Smooth muscle cell (in vitro differentiated cells): ENCODE results near the gene SMYD3. TPM values are rescaled to one million over a fixed set of nuclear protein-coding genes. Genes with fewer than 3 reads are reported as not detected.

Experiments
- DNase-seq: peaks from one replicate; lab custom pipeline; 2025; ENCODE audit not compliant: unreplicated experiment; lab: John Stamatoyannopoulos, UW
- H2AFZ ChIP-seq: fragments of 200-600 bp; sonication (generic); 2 replicates; pipeline ENCODE4 v1.6.0; 2016; ENCODE audit warnings: antibody characterized with exemption, low read depth, mild to moderate bottlenecking
- H3F3A ChIP-seq: fragments of 200-600 bp; sonication (generic); 2 replicates; pipeline ENCODE4 v1.6.0; 2017; ENCODE audit warnings: antibody characterized with exemption, low read depth
- H3K27ac ChIP-seq: fragments of 200-600 bp; sonication (generic); 2 replicates; pipeline ENCODE4 v1.5.1; 2016; ENCODE audit warnings: low read depth, mild to moderate bottlenecking
- H3K27me3 ChIP-seq: fragments of 200-600 bp; sonication (generic); 2 replicates; pipeline ENCODE4 v1.6.1; 2016; ENCODE audit warnings: low read depth, mild to moderate bottlenecking
- H3K36me3 ChIP-seq: fragments of 200-600 bp; sonication (generic); 2 replicates; pipeline ENCODE4 v1.5.1; 2016; ENCODE audit warnings: low read depth
- H3K4me1 ChIP-seq: fragments of 200-600 bp; sonication (generic); 2 replicates; pipeline ENCODE4 v1.5.1; 2016; ENCODE audit warnings: low read depth
- H3K4me2 ChIP-seq: fragments of 200-600 bp; sonication (generic); 2 replicates; pipeline ENCODE4 v1.6.0; 2016; ENCODE audit warnings: mild to moderate bottlenecking
- H3K4me3 ChIP-seq: fragments of 200-600 bp; sonication (generic); 2 replicates; pipeline ENCODE4 v1.5.1; 2016; ENCODE audit warnings: mild to moderate bottlenecking
- H3K79me2 ChIP-seq: fragments of 200-600 bp; sonication (generic); 2 replicates; pipeline ENCODE4 v1.6.0; 2016; ENCODE audit warnings: low read depth, mild to moderate bottlenecking
- H3K9ac ChIP-seq: fragments of 200-600 bp; sonication (generic); 2 replicates; pipeline ENCODE4 v1.6.0; 2016; ENCODE audit warnings: low read depth
- H3K9me3 ChIP-seq: fragments of 200-600 bp; sonication (generic); replicated peaks from 2 replicates; pipeline ENCODE4 v1.5.1; 2016; ENCODE audit warnings: low read depth
- H4K20me1 ChIP-seq: fragments of 200-600 bp; sonication (generic); 2 replicates; pipeline ENCODE4 v1.6.0; 2016; ENCODE audit warnings: low read depth
- CTCF ChIP-seq: fragments of 200-600 bp; sonication (generic); IDR thresholded peaks from 2 replicates; pipeline ENCODE4 v1.5.1; 2017; ENCODE audit warnings: borderline replicate concordance, mild to moderate bottlenecking, antibody characterized with exemption; ENCODE audit not compliant: insufficient read depth, poor library complexity, severe bottlenecking
- WGBS: methylation state at CpG from one replicate; pipeline ENCODE4 v1.1.7; 2016; ENCODE audit warnings: low lambda C conversion rate; 5-methylcytosine and 5-hydroxymethylcytosine counted together
- polyA plus RNA-seq: library from polyadenylated mRNA; unstranded; fragments of >200 nt; fragmentation: Nextera tagmentation; extraction: Ambion mirVana; gene quantifications from 2 replicates; pipeline ENCODE4 v1.2.1, GENCODE V29; 2016
- total RNA-seq: library from RNA; depleted of rRNA; stranded (reverse); fragments of >200 nt; gene quantifications from 2 replicates; pipeline ENCODE4 v1.2.3, GENCODE V29; 2014

SMYD3 gene
- total and polyA plus RNA-seq, 2 experiments from 2014 or later: 162 to 301 TPM

GRCh38 chr1:245957427-245957826, 549.7 kb downstream of the SMYD3 start:
- peak overlapping the region; percentile 73 for H3K27ac ChIP-seq
- no peaks in the 10 kb centered on the region for H4K20me1 ChIP-seq
- H3K36me3 ChIP-seq: no peaks in the 10 kb centered on the region
- WGBS: 75% methylated on average over 7 of the region's 7 CpGs
- no peak for TF ChIP-seq CTCF
- no peak overlapping the region for H3K4me3 ChIP-seq
- H3K9me3 ChIP-seq: no peaks in the 10 kb centered on the region
- H3K79me2 ChIP-seq: peaks cover 25% of the 10 kb centered on the region
- no peak for DNase-seq
- peaks cover 16% of the 10 kb centered on the region for H3F3A ChIP-seq
- H3K4me2 ChIP-seq: peak overlapping the region; percentile 29
- H2AFZ ChIP-seq: no peak overlapping the region
- H3K27me3 ChIP-seq: no peaks in the 10 kb centered on the region
- H3K9ac ChIP-seq: no peak overlapping the region
- H3K4me1 ChIP-seq: peaks cover 8% of the 10 kb centered on the region

- no peak for TF ChIP-seq CTCF
- H3K79me2 ChIP-seq: peaks cover 27% of the 10 kb centered on the region
- H2AFZ ChIP-seq: no peak overlapping the region
- no peaks in the 10 kb centered on the region for H3K9me3 ChIP-seq
- peaks cover 14% of the 10 kb centered on the region for H3K4me1 ChIP-seq
- 39% methylated on average over 4 of the region's 4 CpGs for WGBS
- H3K9ac ChIP-seq: no peak overlapping the region
- H3K36me3 ChIP-seq: no peaks in the 10 kb centered on the region
- no peak overlapping the region for H3K4me2 ChIP-seq
- peak overlapping the region; percentile 73 for H3K27ac ChIP-seq
- DNase-seq: no peak
- peaks cover 16% of the 10 kb centered on the region for H3F3A ChIP-seq
- H3K4me3 ChIP-seq: no peak overlapping the region
- no peaks in the 10 kb centered on the region for H3K27me3 ChIP-seq
- no peaks in the 10 kb centered on the region for H4K20me1 ChIP-seq
Observed at GRCh38 chr1:245956225-245956624, 550.9 kb downstream of the SMYD3 start.

DNA sequence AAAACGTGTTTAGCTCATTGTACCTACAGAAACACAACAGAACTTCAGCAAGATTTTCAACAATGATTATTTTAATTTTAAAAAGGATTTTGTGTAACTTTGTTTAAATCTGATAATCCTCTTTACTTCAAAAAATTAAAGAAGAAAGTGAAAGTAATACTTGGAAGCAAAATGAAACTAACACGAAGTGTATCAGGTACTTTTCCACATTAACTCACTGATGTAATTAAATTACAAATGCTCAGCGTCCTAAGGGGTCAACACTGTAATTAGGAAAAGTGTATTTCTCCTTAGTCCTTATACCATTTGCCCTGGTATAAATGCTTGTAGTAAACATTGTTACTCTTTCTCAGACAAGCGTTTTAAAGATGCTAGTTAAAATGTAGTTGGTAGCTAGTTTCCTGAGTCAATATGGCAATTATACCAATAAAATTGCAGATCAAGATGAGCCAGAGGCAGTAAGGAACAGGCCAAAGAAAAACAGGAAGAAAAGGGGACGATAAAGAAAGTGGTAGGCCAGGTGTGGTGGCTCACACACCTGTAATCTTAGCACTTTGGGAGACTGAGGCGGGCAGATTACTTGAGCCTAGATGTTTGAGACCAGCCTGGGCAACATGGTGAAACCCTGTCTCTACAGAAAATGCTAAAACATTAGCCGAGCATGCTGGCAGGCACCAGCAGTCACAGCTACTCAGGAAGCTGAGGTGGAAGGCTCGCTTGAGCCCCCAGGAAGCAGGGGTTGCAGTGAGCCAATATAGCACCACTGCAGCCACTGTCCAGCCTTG, 553.0 kb downstream of the SMYD3 start:
- H3K79me2 ChIP-seq: peaks cover 19% of the 10 kb centered on the region
- H3K27ac ChIP-seq: peak overlapping the region; percentile 82
- peak overlapping the region; percentile 51 for H3K9ac ChIP-seq
- DNase-seq: no peak
- H3K36me3 ChIP-seq: no peaks in the 10 kb centered on the region
- WGBS: 77% methylated on average over 8 of the region's 8 CpGs
- H3K4me2 ChIP-seq: peak overlapping the region; percentile 71
- no peak overlapping the region for H2AFZ ChIP-seq
- peaks cover 14% of the 10 kb centered on the region for H3K4me1 ChIP-seq
- no peaks in the 10 kb centered on the region for H4K20me1 ChIP-seq
- no peak for TF ChIP-seq CTCF
- no peaks in the 10 kb centered on the region for H3K9me3 ChIP-seq
- no peaks in the 10 kb centered on the region for H3K27me3 ChIP-seq
- H3F3A ChIP-seq: peaks cover 9% of the 10 kb centered on the region
- peak overlapping the region; percentile 30 for H3K4me3 ChIP-seq
